A673 (cell line): ENCODE results near the gene TCL1A. TPM values are rescaled to one million over a fixed set of nuclear protein-coding genes. Genes with fewer than 3 reads are reported as not detected.

Experiments
- BruUV-seq: library from RNA; stranded (reverse); fragments of 400-500 nt; replicated peaks from 2 replicates; lab custom pipeline; 2021; lab: Mats Ljungman, UMichigan
- CTCF ChIA-PET: fragments of 300-600 bp; sonication (Branson Sonifier 250); formaldehyde crosslinking; loops from one replicate; lab custom pipeline; 2022; ENCODE audit warnings: antibody characterized with exemption; lab: Charles Lee
- POLR2A ChIA-PET: fragments of 300-600 bp; sonication (Branson Sonifier 250); formaldehyde crosslinking; loops from one replicate; lab custom pipeline; 2022; ENCODE audit warnings: antibody characterized with exemption; ENCODE audit not compliant: low non-redundant PET; lab: Charles Lee
- DNase-seq: peaks from one replicate; pipeline ENCODE4 v3.0.0-alpha.2; 2015; ENCODE audit warnings: low spot score
- H3K27ac ChIP-seq: fragments of 200-600 bp; sonication (generic); 2 replicates; pipeline ENCODE4 v1.5.1; 2016; ENCODE audit warnings: mixed run types, low read depth, mild to moderate bottlenecking, mixed read lengths, antibody characterized with exemption, low read length; ENCODE audit not compliant: poor library complexity, severe bottlenecking
- H3K27me3 ChIP-seq: fragments of 200-600 bp; sonication (generic); replicated peaks from 2 replicates; pipeline ENCODE4 v1.6.1; 2017; ENCODE audit warnings: mixed run types, low read depth, mild to moderate bottlenecking, mixed read lengths, antibody characterized with exemption, low read length; ENCODE audit not compliant: insufficient read depth, poor library complexity
- H3K36me3 ChIP-seq: fragments of 200-600 bp; sonication (generic); 2 replicates; pipeline ENCODE4 v1.6.1; 2016; ENCODE audit warnings: mixed run types, mild to moderate bottlenecking, mixed read lengths, antibody characterized with exemption, low read length; ENCODE audit not compliant: insufficient read depth, poor library complexity, severe bottlenecking
- H3K4me1 ChIP-seq: fragments of 200-600 bp; sonication (generic); 2 replicates; pipeline ENCODE4 v1.6.1; 2017; ENCODE audit warnings: mixed run types, mild to moderate bottlenecking, mixed read lengths, antibody characterized with exemption, low read length; ENCODE audit not compliant: insufficient read depth, poor library complexity, severe bottlenecking
- H3K4me3 ChIP-seq: fragments of 200-600 bp; sonication (generic); 2 replicates; pipeline ENCODE4 v1.5.1; 2016; ENCODE audit warnings: low read depth, mixed run types, mild to moderate bottlenecking, mixed read lengths, low read length; ENCODE audit not compliant: poor library complexity, severe bottlenecking
- H3K9me3 ChIP-seq: fragments of 200-600 bp; sonication (generic); 2 replicates; pipeline ENCODE4 v1.6.1; 2016; ENCODE audit warnings: mixed run types, low read depth, mild to moderate bottlenecking, mixed read lengths, antibody characterized with exemption, low read length; ENCODE audit not compliant: poor library complexity, severe bottlenecking
- CTCF ChIP-seq: fragments of 300-800, 200-600 bp; sonication (generic); conservative IDR thresholded peaks from 2 replicates; pipeline ENCODE4 v1.5.1; 2017; ENCODE audit warnings: low read depth, mild to moderate bottlenecking, antibody characterized with exemption, low read length, moderate library complexity, mixed read lengths
- EZH2 ChIP-seq: fragments of 200-600 bp; sonication (generic); IDR thresholded peaks from 2 replicates; pipeline ENCODE4 v1.6.1; 2017; ENCODE audit warnings: borderline replicate concordance, low read depth, mild to moderate bottlenecking, mixed read lengths, antibody characterized with exemption, low read length; ENCODE audit not compliant: poor library complexity, severe bottlenecking
- intact Hi-C: fragments of 100-400 bp; cut with micrococcal nuclease; formaldehyde crosslinking; loops from one replicate; pipeline ENCODE4 v1.10.0; 2022; ENCODE audit not compliant: unreplicated experiment
- total RNA-seq: library from RNA; stranded (reverse); gene quantifications from 2 replicates; pipeline ENCODE4 v1.2.3, GENCODE V29; 2021

TCL1A gene
- total RNA-seq, 1 experiment from 2014 or later: not detected

- Histone ChIP-seq H3K9me3 (no peaks in the 10 kb centered on the region), H3K4me1 (no peaks in the 10 kb centered on the region), H3K27me3 (no peaks in the 10 kb centered on the region), H3K4me3 (no peak overlapping the region), H3K27ac (no peak overlapping the region), H3K36me3 (no peaks in the 10 kb centered on the region)
- intact Hi-C loops: no loop called here
- TF ChIP-seq EZH2 (no peak), CTCF (no peak)
- no TSS peak for BruUV-seq
- ChIA-PET CTCF (no interaction called here), POLR2A (no interaction called here)
- no peak for DNase-seq
Observed at GRCh38 chr14:95727056-95727700, 13.3 kb upstream of the TCL1A start.

GRCh38 chr14:95725685-95726336 is 11.9 kb upstream of the TCL1A start:
- CTCF ChIA-PET: no interaction called here
- BruUV-seq: no TSS peak
- POLR2A ChIA-PET: no interaction called here

GRCh38 chr14:95722525-95723190 is 8.7 kb upstream of the TCL1A start:
- Histone ChIP-seq H3K4me3 (no peak overlapping the region), H3K27me3 (peaks cover 8% of the 10 kb centered on the region), H3K36me3 (no peaks in the 10 kb centered on the region), H3K27ac (no peak overlapping the region), H3K4me1 (no peaks in the 10 kb centered on the region), H3K9me3 (no peaks in the 10 kb centered on the region)
- TF ChIP-seq CTCF (no peak), EZH2 (no peak)
- POLR2A ChIA-PET: no interaction called here
- CTCF ChIA-PET: no interaction called here
- no TSS peak for BruUV-seq
- intact Hi-C loops: no loop called here
- no peak for DNase-seq

More at GRCh38 chr14:95725685-95726336, 11.9 kb upstream of the TCL1A start:
- DNase-seq: no peak
- H3K27me3 ChIP-seq: no peaks in the 10 kb centered on the region
- no peaks in the 10 kb centered on the region for H3K36me3 ChIP-seq
- no peak for TF ChIP-seq EZH2
- no peak overlapping the region for H3K27ac ChIP-seq
- no peak overlapping the region for H3K4me3 ChIP-seq
- intact Hi-C loops: no loop called here
- H3K4me1 ChIP-seq: no peaks in the 10 kb centered on the region
- H3K9me3 ChIP-seq: no peaks in the 10 kb centered on the region
